GM18861 (cell line): ENCODE results near the gene MNAT1.
"Not testable (repeated sequence)": the region's sequence is repeated elsewhere in the genome, so short reads cannot be mapped to it uniquely, and the experiment has no call there.

Source experiments
- ATAC-seq: cut with Tn5 transposase; IDR thresholded peaks from one replicate; pipeline ENCODE4 v1.9.1; 2021; ENCODE audit not compliant: unreplicated experiment

Gene MNAT1

DNA sequence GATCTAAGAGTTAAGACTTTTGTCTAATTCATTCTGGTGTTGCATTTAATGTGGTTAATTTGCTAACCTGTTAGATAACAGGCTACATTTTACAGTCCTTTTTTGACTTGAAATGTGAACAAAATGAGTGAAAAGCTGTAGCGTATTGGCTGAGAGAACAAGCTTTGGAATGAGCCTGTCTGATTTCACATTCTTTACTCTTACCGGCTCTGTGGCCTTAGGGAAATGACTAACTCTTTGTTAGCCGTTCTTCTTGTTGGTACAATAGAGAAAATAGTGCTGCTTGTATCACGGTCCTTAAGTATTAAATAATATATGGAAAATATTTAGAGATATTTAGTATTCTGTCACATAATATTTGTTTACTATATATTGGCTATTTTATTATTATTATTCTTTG lies 1.9 kb downstream of the MNAT1 start:
- ATAC-seq, result no peak

DNA sequence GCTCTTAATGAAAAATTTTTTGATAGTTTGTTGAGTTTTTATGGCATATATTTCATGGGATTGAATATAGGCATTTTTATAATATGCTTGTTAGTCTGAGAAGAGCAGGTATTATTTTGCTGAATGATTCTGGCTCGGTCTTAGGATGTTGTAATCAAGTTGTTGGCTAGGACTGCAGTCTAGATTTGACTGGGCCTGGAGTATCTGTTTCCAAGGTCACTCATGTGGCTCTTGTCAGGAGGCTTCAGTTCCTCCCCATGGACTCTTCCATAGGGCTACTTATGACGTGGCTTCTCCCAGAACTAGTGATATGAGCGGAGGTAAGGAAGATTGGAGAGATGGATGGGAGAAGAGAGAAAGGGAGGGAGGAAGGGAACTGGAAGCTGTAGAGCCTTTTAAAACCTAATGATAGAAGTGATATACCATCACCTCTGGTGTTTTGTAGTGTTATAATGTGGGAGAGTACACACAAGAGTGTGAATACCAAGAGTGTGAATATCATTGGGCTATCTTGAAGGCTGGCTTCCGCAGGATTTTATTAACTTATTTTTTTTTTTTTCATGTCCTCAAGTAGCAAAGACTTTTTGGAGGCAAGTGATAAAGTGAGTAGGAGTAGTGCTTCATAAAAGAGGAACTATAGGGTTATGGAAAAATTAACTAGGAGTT lies 4.4 kb downstream of the MNAT1 start:
- ATAC-seq, result no peak

DNA sequence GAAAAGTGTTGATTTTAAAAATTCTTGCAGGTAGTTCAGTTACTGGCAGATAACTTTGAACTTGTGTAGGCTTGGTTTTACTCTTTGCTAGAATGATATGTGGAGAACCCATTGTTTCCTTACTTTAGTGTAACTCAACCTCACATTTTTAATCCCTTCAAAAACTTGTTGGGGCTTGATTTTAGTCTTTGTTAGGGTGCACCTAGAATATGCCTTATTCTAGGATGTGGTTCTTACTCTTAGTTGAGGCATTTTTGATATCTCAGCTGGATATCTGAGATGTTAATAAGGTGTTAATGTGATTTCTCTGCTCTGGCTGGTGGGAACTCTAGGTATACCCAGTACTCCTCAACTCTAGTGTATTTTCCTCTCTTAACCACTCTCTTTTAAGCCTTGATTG lies 10.0 kb downstream of the MNAT1 start:
- ATAC-seq, result no peak

DNA sequence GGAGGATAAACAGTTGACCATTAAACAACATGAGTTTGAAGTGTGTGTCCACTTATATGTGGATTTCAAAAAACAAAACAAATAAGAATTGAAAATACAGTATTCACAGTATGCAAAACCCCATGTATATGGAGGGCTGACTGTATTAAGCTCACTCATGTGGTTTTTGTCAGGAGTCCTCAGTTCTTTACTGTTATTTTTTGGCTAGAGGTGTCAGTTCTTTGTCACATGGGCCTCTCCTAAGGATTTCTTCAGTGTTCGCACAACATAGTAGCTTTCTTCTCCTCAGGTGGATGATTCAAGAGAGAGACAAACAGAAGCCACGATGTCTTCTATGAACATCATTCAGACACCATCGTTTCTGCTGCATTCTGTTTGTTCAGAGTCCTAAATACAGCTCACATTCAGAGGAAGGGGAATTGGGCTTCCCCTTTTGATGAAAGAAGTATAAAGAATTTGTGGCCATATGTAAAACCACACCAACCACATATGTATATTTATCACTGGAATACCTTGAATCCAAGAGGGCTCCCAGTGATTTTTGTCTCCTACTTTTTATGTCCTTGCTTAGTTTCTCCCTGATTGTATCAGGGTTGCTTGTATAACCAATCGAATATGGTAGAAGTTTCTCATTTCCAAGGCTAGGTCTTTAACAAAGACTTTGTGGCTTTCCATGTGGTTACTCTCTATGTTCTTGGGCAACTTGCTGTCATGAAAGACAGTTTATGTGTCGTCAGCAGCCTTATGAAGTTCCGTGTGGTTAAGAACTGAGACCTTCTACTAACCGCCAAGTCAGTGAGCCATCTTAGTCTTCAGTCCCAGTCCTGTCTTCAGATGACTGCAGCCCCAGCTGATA lies 18.9 kb downstream of the MNAT1 start:
- ATAC-seq, result peak; percentile 96

DNA sequence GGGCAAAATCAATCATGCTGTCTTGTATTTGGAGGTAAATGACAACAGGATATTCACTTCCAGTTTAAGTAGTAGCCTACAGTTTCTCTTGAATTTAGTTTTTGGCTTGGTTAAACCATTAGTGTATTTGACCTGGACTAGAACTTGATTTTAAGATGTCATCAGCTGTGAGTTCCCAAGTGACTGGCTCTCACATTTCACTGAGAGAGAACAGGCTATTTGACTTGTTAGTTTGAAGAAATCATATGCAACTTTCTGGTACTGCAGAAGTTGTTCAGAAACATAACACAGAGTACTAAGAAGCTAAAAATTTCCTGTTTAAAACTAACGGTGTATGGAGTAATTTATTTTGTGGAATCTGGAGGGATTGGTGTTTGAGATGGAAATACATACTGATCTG lies 22.3 kb downstream of the MNAT1 start:
- ATAC-seq, result no peak

DNA sequence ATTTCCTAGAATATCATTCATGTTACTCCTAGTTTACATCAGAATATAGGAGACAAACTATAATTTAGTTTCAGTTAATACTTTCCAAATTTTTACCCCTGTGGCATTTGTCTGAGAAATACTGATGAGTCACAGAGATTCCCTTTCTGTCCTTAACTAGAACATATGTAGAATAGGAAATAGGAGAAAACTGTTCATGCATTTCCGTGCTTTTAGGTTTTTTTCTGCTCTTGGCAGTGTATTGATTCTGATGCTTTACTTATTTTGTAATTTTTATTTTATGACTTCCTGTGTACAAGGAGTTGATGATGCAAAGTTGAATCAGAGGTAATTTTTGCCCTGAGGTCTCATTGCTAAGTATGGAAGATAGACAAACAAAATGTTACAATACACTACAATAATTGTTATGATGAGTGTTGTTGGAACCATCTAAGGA lies 23.0 kb downstream of the MNAT1 start:
- no peak for ATAC-seq

DNA sequence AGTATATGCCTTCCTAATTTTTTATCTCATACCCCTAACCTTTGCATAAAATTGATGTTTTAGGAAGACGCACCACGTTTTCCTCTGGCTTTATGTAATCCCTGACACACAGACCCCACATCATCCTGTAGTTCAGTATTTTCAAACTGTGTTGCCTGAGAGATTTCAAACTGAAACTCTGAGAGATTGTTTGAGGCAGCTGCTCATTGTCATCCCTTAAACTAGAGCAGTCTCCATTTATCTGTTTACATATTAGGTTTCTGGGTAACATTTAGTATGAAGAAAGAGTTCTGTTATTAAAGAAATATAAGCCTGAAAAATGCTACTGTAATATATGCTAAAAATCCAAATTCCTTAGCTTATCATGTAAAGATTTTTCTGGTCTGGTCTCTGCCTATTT lies 24.3 kb downstream of the MNAT1 start:
- no peak for ATAC-seq

DNA sequence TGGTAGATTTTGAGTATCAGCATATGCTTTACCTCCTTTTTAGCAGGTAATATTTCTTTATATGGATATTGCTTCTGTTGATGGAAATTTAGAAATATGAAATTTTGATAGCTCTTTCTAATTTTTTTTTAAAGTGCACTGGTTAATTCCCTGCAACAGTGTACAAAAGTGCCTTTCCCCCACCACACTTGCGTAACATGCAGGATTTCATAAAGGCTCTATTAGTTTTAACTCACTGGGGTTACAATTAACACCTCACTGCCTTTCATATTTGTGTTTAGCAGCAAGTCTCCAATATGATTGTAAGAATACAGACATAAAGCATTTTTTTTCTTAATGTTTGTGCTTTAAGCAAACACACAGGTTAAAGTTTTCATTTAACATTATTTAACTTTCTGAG lies 25.6 kb downstream of the MNAT1 start:
- ATAC-seq, result no peak

DNA sequence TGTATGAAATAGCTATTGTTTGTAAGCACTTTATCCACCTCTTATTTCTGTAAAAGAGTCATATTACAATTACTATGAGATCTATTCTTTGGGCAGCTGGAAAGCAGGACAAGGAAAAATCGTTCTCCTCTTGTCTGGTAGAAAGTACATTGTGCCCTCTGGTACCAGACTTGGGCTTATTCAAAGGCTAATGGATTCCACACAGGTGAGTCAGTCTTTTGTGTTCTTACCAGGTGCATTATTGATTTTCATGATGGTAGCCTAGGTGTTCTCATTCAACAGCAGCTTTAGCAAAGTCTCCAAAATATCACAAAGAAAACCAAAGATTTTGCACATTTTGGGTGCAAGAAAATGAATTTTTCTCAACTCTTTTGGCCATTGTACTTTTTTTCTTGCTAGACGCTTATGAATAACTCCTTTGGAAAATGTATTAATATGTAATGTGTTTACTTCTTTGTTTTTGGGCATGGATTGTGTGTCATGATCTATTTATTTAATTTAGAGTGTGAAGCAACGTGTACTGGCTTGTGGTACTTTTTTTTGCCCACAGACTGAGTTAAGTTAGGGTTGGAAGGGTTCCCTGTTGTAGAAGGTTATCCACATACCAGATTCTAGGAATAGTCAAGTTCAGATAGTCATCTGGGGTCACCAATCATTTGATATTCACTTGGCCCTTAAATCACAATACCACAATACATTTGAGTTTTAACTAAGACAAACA lies 26.2 kb downstream of the MNAT1 start:
- ATAC-seq, result no peak

DNA sequence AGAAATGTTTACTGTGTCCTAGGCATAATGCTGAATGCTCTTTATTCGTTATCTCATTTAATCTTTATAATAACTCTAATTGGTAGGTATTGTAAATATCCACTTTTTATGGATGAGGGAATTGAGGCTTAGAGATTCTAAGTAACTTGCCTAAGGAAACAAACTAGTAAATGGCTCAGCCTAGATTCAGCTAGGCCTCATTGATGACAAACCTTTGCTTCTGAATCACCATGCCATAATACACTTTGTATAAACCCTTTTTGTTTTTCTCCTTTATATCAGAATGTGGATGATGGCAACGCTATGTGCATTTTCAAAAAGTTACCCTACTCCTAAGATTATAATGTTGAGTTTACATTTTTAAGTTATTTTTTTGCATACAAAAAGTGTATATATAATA lies 34.0 kb downstream of the MNAT1 start:
- no peak for ATAC-seq

DNA sequence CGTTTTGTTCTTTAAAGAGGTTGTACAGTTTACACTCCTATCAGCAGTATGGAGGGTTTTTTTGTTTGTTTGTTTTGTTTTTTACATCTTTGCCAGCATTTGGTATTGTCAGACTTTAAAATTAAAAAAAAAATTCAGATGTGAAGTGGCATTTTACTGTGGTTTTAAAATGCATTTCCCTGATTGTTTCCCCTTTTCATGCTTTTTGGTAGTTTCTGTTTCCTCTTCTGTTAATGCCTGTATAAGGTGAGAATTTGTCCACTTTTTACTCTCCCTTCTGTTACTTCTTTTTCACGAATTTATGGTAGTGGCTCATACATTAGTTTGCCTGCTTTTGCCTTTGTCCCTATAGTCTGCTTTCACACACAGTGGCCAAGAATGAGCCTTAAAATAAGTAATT lies 36.6 kb downstream of the MNAT1 start:
- no peak for ATAC-seq

DNA sequence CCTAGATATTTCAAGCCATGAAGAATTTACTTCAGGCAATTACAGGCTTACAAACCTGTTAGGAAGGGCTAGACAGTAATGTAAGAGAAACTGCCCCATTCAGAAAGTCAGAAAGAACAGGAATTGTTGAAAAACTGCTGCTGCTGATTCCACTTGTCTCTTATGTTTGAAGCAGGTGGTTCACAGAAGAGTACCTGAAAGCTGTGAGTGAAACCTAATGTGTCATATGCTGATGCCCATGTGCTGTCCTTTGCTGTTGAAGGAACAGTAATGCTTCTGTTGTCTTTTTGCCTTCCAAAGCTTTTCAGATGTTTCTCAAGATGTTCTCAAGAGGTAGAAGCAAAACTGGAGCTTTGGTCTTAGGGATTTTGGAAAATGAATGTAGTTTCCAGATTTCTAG lies 39.0 kb downstream of the MNAT1 start:
- ATAC-seq, result no peak

DNA sequence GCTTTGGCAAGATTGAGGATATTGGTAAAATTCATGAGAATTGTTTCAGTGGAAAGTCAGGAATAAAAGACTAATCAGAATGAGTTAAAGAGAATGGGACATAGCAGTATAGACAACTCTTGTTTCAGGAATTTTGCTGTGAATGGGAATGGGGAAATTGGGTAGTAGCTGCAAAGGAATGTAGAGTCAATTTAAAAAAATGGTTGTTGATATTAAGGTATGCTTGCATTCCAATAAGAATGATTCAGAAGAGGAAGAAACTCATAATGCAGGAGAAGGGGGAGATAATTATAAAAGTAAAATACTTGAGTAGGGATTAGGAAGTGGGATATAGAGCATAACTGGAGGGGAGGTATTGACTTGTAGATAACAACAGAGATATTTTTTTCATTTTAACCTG lies 40.7 kb downstream of the MNAT1 start:
- no peak for ATAC-seq

DNA sequence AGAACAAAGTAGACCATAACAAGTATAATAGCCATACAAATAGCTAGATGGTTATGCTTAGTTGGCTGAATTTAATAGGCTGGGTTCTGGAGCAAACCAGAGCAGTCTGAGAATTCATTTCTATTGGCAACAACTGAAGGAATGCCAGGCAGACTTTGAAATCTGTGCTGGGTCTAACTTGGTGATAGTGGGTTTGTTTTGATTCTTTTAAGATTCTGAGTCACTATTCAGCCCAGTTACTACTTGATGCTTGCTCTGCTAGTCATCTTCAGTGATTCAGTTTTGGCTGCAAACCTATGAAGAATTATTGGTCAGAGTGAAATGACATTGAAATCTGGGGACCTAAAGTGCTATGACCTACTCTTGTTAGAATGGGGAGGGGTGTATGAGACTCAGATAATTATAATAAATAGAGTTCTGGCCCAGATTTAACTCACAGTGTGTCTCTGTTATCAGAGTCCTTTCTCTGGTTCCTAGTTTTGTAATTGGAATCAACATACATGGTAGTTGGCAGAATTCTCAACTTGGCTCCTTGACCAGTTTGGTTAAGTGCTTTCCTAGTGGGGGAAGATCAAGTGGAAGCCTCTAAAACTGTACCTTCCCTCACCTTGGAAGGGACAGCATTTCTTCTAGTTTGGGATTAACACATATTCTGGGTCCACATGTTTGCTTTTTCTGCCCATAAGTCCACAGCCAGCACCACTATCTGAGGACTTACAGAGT lies 43.5 kb downstream of the MNAT1 start:
- ATAC-seq, result no peak

DNA sequence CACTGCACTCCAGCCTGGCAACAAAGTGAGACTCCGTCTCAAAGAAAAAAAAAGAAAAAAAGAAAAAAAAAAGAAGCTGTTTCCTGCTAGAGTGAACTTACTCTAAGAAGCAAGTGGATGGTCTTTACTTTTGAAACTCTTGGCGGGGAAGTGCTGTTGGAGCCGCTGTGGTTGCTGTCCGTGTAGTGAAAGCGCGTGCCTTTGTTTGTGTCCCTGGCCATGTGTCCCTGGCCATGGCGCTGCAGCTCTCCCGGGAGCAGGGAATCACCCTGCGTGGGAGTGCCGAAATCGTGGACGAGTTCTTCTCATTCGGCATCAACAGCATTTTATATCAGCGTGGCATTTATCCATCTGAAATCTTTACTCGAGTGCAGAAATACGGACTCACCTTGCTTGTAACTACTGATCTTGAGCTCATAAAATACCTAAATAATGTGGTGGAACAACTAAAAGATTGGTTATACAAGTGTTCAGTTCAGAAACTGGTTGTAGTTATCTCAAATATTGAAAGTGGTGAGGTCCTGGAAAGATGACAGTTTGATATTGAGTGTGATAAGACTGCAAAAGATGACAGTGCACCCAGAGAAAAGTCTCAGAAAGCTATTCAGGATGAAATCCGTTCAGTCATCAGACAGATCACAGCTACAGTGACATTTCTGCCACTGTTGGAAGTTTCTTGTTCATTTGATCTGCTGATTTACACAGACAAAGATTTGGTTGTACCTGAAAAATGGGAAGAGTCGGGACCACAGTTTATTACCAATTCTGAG lies 45.4 kb downstream of the MNAT1 start:
- ATAC-seq, result not testable (repeated sequence)

DNA sequence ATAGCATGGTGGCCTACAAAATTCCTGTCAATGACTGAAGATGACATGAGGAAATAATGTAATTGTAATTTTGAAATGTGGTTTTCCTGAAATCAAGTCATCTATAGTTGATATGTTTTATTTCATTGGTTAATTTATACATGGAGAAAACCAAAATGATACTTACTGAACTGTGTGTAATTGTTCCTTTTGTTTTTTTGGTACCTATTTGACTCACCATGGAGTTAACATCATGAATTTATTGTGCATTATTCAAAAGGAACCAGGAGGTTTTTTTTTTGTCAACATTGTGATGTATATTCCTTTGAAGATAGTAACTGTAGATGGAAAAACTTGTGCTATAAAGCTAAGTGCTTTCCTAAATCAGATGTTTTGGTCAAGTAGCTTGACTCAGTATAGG lies 46.0 kb downstream of the MNAT1 start:
- ATAC-seq, result not testable (repeated sequence)

DNA sequence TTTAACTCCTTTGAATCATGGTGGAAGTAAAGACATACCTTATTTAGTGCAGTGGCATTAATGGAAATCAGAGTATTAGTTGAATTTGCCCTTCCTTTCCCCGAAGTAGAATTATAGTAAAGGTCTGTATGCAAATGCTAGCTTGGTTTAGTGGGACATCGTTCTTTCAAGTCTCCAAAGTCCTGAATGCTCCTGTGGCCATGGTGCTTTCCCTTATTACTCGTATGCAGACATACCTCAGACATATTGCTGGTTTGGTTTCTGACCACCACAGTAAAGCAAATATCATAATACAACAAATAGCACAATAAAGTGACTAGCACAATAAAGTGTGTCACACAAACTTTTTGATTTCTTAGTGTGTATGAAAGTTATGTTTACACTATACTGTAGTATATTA lies 52.3 kb downstream of the MNAT1 start:
- no peak for ATAC-seq

DNA sequence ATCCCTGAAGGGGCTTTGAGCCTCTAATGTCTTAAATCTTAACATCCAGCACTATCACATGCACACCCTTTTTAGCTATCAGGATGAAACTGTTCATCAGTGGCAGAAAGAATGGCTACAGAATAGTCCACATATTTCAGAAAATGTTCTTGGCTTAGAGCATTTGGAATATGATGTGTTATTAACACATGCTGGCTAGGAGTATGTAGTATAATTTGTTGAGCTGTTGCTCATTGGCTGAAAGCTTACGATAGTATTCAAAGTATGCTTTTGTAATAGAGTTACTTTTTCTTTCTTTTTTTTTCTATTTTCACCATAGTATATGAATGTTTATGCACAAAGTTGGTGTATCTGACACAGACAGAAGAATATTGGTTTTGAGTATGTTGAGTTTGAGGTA lies 55.1 kb downstream of the MNAT1 start:
- no peak for ATAC-seq

DNA sequence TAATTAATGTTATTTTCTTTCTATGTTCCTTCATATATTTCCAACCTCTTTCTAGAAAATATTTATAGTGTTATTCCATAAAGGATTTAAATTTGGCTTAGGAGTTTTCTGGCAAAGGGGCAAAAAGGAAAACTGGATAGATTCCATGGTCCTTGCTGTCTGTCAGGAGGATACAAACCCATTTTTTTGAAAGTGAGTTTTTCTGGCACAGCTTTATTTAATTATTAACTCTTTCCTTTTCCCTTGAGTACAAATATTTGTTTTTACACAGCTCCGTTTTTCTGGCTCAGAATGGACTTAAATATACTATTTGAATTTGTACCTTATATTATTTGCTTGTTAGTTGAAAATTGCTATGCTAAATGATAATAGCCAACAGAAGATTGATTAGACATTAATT lies 56.3 kb downstream of the MNAT1 start:
- ATAC-seq, result no peak

DNA sequence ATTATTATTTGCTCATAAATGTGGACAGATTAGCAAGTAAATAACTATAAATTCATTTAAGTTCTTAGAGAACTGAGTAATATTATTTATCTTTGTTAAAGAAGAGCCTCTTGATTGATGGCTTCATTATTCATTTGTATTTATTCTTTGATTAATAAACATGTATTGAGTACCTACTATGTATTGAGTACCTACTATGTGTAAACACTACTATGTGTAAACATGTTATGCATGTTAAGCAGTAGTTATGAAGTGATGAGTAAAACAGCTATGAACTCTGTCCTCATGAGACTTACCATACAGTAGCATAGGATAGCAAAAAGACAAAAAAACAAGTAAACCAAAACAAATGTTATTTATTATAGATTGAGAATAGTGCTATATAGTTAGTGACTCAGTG lies 61.9 kb downstream of the MNAT1 start:
- ATAC-seq, result no peak

DNA sequence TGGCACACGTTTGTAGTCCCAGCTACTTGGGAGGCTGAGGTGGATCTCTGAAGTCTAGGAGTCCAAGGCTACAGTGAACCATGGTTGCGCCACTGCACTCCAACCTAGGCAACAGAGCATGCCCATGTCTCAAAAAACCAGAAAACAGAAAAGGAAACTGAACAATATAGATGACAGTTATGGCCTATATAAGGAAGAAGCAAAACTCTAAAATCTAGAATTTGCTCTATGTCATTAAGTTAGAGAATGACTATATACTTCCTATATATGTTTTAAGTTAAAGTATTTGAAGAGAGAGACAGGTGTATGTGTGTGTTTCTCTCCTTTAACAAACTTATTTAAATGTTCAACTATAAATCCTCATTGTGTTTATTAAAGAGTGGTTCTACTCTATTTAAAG lies 65.8 kb downstream of the MNAT1 start:
- ATAC-seq, result no peak
